OCI-LY3 (cell line): ENCODE data around the gene RAD51B.

Experiments used
- EZH2phosphoT487 ChIP-seq: fragments of 200-600 bp; shearing (Covaris generic); IDR thresholded peaks from 2 replicates; pipeline ENCODE4 v1.6.1; 2018; ENCODE audit warnings: antibody characterized with exemption, mixed run types, low read depth
- TF ChIP-seq, protein P1 (sequence below): fragments of 200-600, 300-600 bp; sonication (generic); IDR thresholded peaks from 2 replicates; pipeline ENCODE4 v1.5.1; 2014; ENCODE audit warnings: antibody characterized with exemption, low read length, low read depth

DNA sequence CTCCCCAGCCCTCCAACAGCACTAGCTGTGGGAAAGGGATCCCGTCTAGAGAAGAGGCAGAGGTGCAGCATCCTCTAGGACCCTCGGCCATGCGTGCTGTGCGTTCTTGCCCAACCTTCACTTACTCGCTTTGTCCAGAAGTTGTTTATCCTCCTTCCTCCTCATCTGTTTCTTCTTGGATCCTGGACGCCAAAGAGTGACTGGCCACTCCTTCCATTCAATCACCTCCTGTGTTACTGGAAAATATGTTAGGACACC is 832.8 kb downstream of the RAD51B start:
- no peak for TF ChIP-seq EZH2phosphoT487
- TF ChIP-seq, protein P1, sequence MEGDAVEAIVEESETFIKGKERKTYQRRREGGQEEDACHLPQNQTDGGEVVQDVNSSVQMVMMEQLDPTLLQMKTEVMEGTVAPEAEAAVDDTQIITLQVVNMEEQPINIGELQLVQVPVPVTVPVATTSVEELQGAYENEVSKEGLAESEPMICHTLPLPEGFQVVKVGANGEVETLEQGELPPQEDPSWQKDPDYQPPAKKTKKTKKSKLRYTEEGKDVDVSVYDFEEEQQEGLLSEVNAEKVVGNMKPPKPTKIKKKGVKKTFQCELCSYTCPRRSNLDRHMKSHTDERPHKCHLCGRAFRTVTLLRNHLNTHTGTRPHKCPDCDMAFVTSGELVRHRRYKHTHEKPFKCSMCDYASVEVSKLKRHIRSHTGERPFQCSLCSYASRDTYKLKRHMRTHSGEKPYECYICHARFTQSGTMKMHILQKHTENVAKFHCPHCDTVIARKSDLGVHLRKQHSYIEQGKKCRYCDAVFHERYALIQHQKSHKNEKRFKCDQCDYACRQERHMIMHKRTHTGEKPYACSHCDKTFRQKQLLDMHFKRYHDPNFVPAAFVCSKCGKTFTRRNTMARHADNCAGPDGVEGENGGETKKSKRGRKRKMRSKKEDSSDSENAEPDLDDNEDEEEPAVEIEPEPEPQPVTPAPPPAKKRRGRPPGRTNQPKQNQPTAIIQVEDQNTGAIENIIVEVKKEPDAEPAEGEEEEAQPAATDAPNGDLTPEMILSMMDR = no peak
